GM12878 (cell line): ENCODE data around the gene MED13. TPM values are rescaled to one million over a fixed set of nuclear protein-coding genes. Genes with fewer than 3 reads are reported as not detected.

Experiments used
- ATAC-seq: fragments of 200-7000 bp; cut with Tn5 transposase; 3 replicates; pipeline ENCODE4 v1.9.1; 2020; ENCODE audit warnings: mild to moderate bottlenecking, moderate library complexity
- BruUV-seq: library from RNA; stranded (reverse); fragments of 400-500 nt; replicated peaks from 2 replicates; lab custom pipeline; 2021; lab: Mats Ljungman, UMichigan
- CTCF ChIA-PET: fragments of 300-600 bp; sonication (Branson Sonifier 250); formaldehyde crosslinking; extraction: SDS; loops from one replicate; lab custom pipeline; 2021; ENCODE audit warnings: inconsistent platforms; lab: Yijun Ruan, JAX
- POLR2A ChIA-PET: fragments of 350-600 bp; formaldehyde crosslinking; extraction: SDS; loops from one replicate; lab custom pipeline; 2021; ENCODE audit warnings: inconsistent platforms; lab: Charles Lee
- RAD21 ChIA-PET: fragments of 300-600 bp; sonication (Branson Sonifier 250); formaldehyde crosslinking; loops from one replicate; lab custom pipeline; 2023; ENCODE audit warnings: antibody characterized with exemption; ENCODE audit not compliant: unreplicated experiment; lab: Charles Lee
- SMC1A ChIA-PET: fragments of 300-600 bp; sonication (Branson Sonifier 250); formaldehyde crosslinking; loops from one replicate; lab custom pipeline; 2023; ENCODE audit not compliant: unreplicated experiment, uncharacterized antibody; lab: Charles Lee
- DNase-seq: peaks from one replicate; pipeline ENCODE4 v3.0.0-alpha.2; 2011; ENCODE audit warnings: low read depth, low spot score
- FAIRE-seq: peaks from 3 replicates; lab custom pipeline; 2011; peaks lifted over from hg19 to GRCh38; lab: Jason Lieb, UNC
- H2AFZ ChIP-seq: 2 replicates; pipeline ENCODE4 v1.6.0; 2011; ENCODE audit warnings: low read depth, low read length, control low read depth; ENCODE audit not compliant: control insufficient read depth
- H3K27ac ChIP-seq: 2 replicates; pipeline ENCODE4 v1.5.1; 2011; ENCODE audit warnings: control low read depth; ENCODE audit not compliant: control insufficient read depth, insufficient read depth
- H3K27me3 ChIP-seq, 2 experiments: replicated peaks in 1 of 2; 2 replicates each; pipeline versions ENCODE4 v1.6.0 to v1.6.1; 2011; ENCODE audit warnings: low read length in 1 of 2; ENCODE audit not compliant: control insufficient read depth in 2 of 2, insufficient read depth in 2 of 2
- H3K36me3 ChIP-seq, 2 experiments: 2 replicates each; pipeline ENCODE4 v1.5.1; 2011; ENCODE audit warnings: low read length in 1 of 2; ENCODE audit not compliant: control insufficient read depth in 2 of 2, insufficient read depth in 2 of 2
- H3K4me1 ChIP-seq: 2 replicates; pipeline ENCODE4 v1.6.1; 2011; ENCODE audit warnings: mild to moderate bottlenecking, low read length, moderate library complexity, mixed read lengths; ENCODE audit not compliant: control insufficient read depth, insufficient read depth
- H3K4me2 ChIP-seq: 2 replicates; pipeline ENCODE4 v1.6.0; 2011; ENCODE audit warnings: control low read depth; ENCODE audit not compliant: control insufficient read depth, insufficient read depth
- H3K4me3 ChIP-seq: fragments of 200-600 bp; sonication (generic); 2 replicates; pipeline ENCODE4 v1.5.1; 2016
- H3K79me2 ChIP-seq: 2 replicates; pipeline ENCODE4 v1.6.0; 2011; ENCODE audit warnings: low read length; ENCODE audit not compliant: control insufficient read depth, insufficient read depth
- H3K9ac ChIP-seq: 2 replicates; pipeline ENCODE4 v1.8.0; 2011; ENCODE audit warnings: low read length, control low read depth, mixed read lengths; ENCODE audit not compliant: control insufficient read depth, insufficient read depth
- H3K9me3 ChIP-seq: replicated peaks from 3 replicates; pipeline ENCODE4 v1.5.1; 2011; ENCODE audit warnings: mild to moderate bottlenecking, low read length; ENCODE audit not compliant: control insufficient read depth, insufficient read depth
- H4K20me1 ChIP-seq: 2 replicates; pipeline ENCODE4 v1.6.0; 2011; ENCODE audit not compliant: control insufficient read depth, insufficient read depth
- BACH1 ChIP-seq: fragments of 450-650 bp; IDR thresholded peaks from 2 replicates; pipeline ENCODE4 v1.6.1; 2017; ENCODE audit warnings: mild to moderate bottlenecking, borderline replicate concordance
- CREB1 ChIP-seq: IDR thresholded peaks from 2 replicates; pipeline ENCODE4 v1.6.1; 2012; ENCODE audit warnings: low read depth, mild to moderate bottlenecking, inconsistent platforms
- CREM ChIP-seq: IDR thresholded peaks from 2 replicates; pipeline ENCODE4 v1.6.1; 2014; ENCODE audit warnings: antibody characterized with exemption, low read depth
- ETV6 ChIP-seq, 2 experiments: fragments of 450-650 bp in 1 of 2; IDR thresholded peaks in 1 of 2; conservative IDR thresholded peaks in 1 of 2; 2 replicates each; pipeline ENCODE4 v1.6.1; 2014; ENCODE audit warnings: antibody characterized with exemption in 1 of 2, borderline replicate concordance in 1 of 2, low read depth in 1 of 2, mild to moderate bottlenecking in 1 of 2, moderate library complexity in 1 of 2
- FOS ChIP-seq: IDR thresholded peaks from 3 replicates; pipeline ENCODE4 v1.6.1; 2011; ENCODE audit warnings: borderline replicate concordance; ENCODE audit not compliant: insufficient read length; ENCODE audit errors: extremely low read depth
- IRF4 ChIP-seq: IDR thresholded peaks from 2 replicates; pipeline ENCODE4 v1.6.1; 2011; ENCODE audit warnings: low read depth, low read length
- KAT2A ChIP-seq: conservative IDR thresholded peaks from 2 replicates; pipeline ENCODE4 v1.6.1; 2011; ENCODE audit warnings: low read depth, low read length; ENCODE audit not compliant: control insufficient read depth
- KLF5 ChIP-seq: fragments of 450-650 bp; IDR thresholded peaks from 2 replicates; pipeline ENCODE4 v1.6.1; 2014; ENCODE audit warnings: mild to moderate bottlenecking; ENCODE audit not compliant: partially characterized antibody
- NRF1 ChIP-seq: conservative IDR thresholded peaks from 2 replicates; pipeline ENCODE4 v1.6.1; 2011; ENCODE audit warnings: mild to moderate bottlenecking, low read depth, low read length, improper control_type of control experiment
- POLR2A ChIP-seq: IDR thresholded peaks from 2 replicates; pipeline ENCODE4 v1.6.1; 2011; ENCODE audit warnings: low read depth, mild to moderate bottlenecking, low read length
- RB1 ChIP-seq: fragments of 450-650 bp; formaldehyde crosslinking; IDR thresholded peaks from 2 replicates; pipeline ENCODE4 v1.6.1; 2017; ENCODE audit warnings: mild to moderate bottlenecking, borderline replicate concordance
- RBBP5 ChIP-seq: fragments of 200-600 bp; sonication (generic); conservative IDR thresholded peaks from 2 replicates; pipeline ENCODE4 v1.6.1; 2016
- SIN3A ChIP-seq: IDR thresholded peaks from 2 replicates; pipeline ENCODE4 v1.6.1; 2012; ENCODE audit warnings: low read depth, low read length, improper control_type of control experiment
- WGBS: methylation state at CpG from one replicate; pipeline ENCODE4 v1.1.6; 2016; ENCODE audit warnings: low lambda C conversion rate; ENCODE audit not compliant: insufficient replicate concordance, insufficient coverage; ENCODE audit errors: missing lambda C conversion rate; 5-methylcytosine and 5-hydroxymethylcytosine counted together
- in situ Hi-C: fragments of 300-500 bp; cut with MboI; formaldehyde crosslinking; loops from 9 replicates; pipeline ENCODE4 v1.14.3; 2018; ENCODE audit warnings: mixed read lengths
- intact Hi-C: fragments of 100-400 bp; cut with micrococcal nuclease; formaldehyde crosslinking; loops from one replicate; pipeline ENCODE4 v1.14.2; 2022; ENCODE audit not compliant: unreplicated experiment
- polyA plus RNA-seq, 11 experiments: library from polyadenylated mRNA; depleted of rRNA in 4 of 11; unstranded in 6 of 11; stranded (reverse) in 5 of 11; fragments of >200 nt; fragmentation: Nextera tagmentation in 4 of 11; fragmentation: Illumina TruSeq in 1 of 11; extraction: Ambion mirVana in 4 of 11; extraction: Trizol in 1 of 11; gene quantifications; 1 replicate in 1 of 11; 2 replicates in 10 of 11; pipeline versions ENCODE4 v1.2.1 to v1.2.3, GENCODE V29; 2011 to 2016; ENCODE audit warnings: inconsistent platforms in 2 of 11, missing spikeins in 2 of 11, low read depth in 1 of 11
- total RNA-seq, 4 experiments: library from RNA; depleted of rRNA in 3 of 4; stranded (reverse); fragments of >200 nt in 3 of 4; fragmentation: Illumina TruSeq in 1 of 4; extraction: Trizol in 1 of 4; gene quantifications; 2 replicates each; pipeline versions ENCODE4 v1.2.1 to v1.2.3, GENCODE V29; 2013 to 2021
- TF ChIP-seq, protein P1 (sequence below): fragments of 450-650 bp; formaldehyde crosslinking; IDR thresholded peaks from 2 replicates; pipeline ENCODE4 v1.5.0; 2022; ENCODE audit warnings: mild to moderate bottlenecking, missing genetic modification characterization
- TF ChIP-seq, protein P2 (sequence below): fragments of 150-350 bp; IDR thresholded peaks from 2 replicates; pipeline ENCODE4 v1.6.1; 2016; ENCODE audit warnings: low read depth, low read length
- TF ChIP-seq, protein P3 (sequence below): IDR thresholded peaks from 2 replicates; pipeline ENCODE4 v1.6.1; 2011; ENCODE audit warnings: borderline replicate concordance, low read depth, mild to moderate bottlenecking, moderate library complexity, low read length; ENCODE audit not compliant: insufficient read depth, poor library complexity, severe bottlenecking

The MED13 gene
- total and polyA plus RNA-seq, 10 of the 15 experiments (the other 5 are each of a cell fraction or from before 2014, with no cell fraction given), result 4.6 to 49.7 (median 21.3) TPM

DNA sequence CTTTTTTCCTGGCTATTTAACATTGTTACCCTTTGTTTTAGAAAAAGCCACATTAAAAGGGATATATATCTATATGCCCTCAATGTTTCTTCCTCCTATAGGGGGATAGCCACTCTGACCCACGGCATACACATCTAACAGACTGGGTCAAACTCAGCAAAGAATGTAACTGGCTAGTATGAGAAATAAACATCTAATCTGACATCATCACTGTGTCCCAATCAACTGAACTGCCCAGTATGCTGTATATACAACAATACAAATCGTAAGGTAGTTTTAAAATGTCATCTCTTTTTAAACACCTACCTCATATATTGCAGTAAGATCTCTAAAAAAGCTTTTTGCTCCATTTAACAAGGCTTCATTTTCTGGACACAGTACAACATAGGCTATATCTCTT is 97.3 kb downstream of the MED13 start:
- H3K79me2 ChIP-seq, result no peaks in the 10 kb centered on the region
- no peak overlapping the region for H3K9ac ChIP-seq
- TF ChIP-seq, protein P1, sequence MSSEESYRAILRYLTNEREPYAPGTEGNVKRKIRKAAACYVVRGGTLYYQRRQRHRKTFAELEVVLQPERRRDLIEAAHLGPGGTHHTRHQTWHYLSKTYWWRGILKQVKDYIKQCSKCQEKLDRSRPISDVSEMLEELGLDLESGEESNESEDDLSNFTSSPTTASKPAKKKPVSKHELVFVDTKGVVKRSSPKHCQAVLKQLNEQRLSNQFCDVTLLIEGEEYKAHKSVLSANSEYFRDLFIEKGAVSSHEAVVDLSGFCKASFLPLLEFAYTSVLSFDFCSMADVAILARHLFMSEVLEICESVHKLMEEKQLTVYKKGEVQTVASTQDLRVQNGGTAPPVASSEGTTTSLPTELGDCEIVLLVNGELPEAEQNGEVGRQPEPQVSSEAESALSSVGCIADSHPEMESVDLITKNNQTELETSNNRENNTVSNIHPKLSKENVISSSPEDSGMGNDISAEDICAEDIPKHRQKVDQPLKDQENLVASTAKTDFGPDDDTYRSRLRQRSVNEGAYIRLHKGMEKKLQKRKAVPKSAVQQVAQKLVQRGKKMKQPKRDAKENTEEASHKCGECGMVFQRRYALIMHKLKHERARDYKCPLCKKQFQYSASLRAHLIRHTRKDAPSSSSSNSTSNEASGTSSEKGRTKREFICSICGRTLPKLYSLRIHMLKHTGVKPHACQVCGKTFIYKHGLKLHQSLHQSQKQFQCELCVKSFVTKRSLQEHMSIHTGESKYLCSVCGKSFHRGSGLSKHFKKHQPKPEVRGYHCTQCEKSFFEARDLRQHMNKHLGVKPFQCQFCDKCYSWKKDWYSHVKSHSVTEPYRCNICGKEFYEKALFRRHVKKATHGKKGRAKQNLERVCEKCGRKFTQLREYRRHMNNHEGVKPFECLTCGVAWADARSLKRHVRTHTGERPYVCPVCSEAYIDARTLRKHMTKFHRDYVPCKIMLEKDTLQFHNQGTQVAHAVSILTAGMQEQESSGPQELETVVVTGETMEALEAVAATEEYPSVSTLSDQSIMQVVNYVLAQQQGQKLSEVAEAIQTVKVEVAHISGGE (CRISPR knock-in tag), result no peak
- no peak for TF ChIP-seq CREB1
- TF ChIP-seq RB1, result no peak
- TF ChIP-seq CREM, result no peak
- TF ChIP-seq IRF4, result no peak
- no peak for TF ChIP-seq NRF1
- TF ChIP-seq, protein P2, sequence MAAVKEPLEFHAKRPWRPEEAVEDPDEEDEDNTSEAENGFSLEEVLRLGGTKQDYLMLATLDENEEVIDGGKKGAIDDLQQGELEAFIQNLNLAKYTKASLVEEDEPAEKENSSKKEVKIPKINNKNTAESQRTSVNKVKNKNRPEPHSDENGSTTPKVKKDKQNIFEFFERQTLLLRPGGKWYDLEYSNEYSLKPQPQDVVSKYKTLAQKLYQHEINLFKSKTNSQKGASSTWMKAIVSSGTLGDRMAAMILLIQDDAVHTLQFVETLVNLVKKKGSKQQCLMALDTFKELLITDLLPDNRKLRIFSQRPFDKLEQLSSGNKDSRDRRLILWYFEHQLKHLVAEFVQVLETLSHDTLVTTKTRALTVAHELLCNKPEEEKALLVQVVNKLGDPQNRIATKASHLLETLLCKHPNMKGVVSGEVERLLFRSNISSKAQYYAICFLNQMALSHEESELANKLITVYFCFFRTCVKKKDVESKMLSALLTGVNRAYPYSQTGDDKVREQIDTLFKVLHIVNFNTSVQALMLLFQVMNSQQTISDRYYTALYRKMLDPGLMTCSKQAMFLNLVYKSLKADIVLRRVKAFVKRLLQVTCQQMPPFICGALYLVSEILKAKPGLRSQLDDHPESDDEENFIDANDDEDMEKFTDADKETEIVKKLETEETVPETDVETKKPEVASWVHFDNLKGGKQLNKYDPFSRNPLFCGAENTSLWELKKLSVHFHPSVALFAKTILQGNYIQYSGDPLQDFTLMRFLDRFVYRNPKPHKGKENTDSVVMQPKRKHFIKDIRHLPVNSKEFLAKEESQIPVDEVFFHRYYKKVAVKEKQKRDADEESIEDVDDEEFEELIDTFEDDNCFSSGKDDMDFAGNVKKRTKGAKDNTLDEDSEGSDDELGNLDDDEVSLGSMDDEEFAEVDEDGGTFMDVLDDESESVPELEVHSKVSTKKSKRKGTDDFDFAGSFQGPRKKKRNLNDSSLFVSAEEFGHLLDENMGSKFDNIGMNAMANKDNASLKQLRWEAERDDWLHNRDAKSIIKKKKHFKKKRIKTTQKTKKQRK, result no peak
- no peak for TF ChIP-seq BACH1
- TF ChIP-seq, protein P3, sequence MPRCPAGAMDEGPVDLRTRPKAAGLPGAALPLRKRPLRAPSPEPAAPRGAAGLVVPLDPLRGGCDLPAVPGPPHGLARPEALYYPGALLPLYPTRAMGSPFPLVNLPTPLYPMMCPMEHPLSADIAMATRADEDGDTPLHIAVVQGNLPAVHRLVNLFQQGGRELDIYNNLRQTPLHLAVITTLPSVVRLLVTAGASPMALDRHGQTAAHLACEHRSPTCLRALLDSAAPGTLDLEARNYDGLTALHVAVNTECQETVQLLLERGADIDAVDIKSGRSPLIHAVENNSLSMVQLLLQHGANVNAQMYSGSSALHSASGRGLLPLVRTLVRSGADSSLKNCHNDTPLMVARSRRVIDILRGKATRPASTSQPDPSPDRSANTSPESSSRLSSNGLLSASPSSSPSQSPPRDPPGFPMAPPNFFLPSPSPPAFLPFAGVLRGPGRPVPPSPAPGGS, result no peak
- no peak for TF ChIP-seq KAT2A
- TF ChIP-seq SIN3A, result no peak
- no peak for TF ChIP-seq RBBP5
- no peak for TF ChIP-seq KLF5
- no peak for TF ChIP-seq FOS
- TF ChIP-seq POLR2A, result no peak
- TF ChIP-seq ETV6 (conservative IDR thresholded peaks at IDR 0.05 in 1 of 2, IDR thresholded peaks at IDR 0.05 in 1 of 2; ENCODE audit: borderline replicate concordance in 1 of 2, low read depth in 1 of 2), result no peak
- H2AFZ ChIP-seq, result no peak overlapping the region
- POLR2A ChIA-PET, result no interaction called here
- peaks cover 6 to 45% of the 10 kb centered on the region in 2 experiments for H3K36me3 ChIP-seq
- H3K9me3 ChIP-seq, result no peaks in the 10 kb centered on the region
- WGBS, result 93% methylated on average over 2 of the region's 2 CpGs
- DNase-seq, result no peak
- intact Hi-C loops, result no loop called here
- in situ Hi-C loops, result no loop called here
- H3K27ac ChIP-seq, result no peak overlapping the region
- H3K4me3 ChIP-seq, result no peak overlapping the region
- no peak for FAIRE-seq
- no peaks in the 10 kb centered on the region for H3K27me3 ChIP-seq
- SMC1A ChIA-PET, result interaction anchor here (1.4 kb wide), 1 partner anchor 138 kb away, joined by 3 read pairs; no protein-coding TSS in a partner anchor
- H3K4me2 ChIP-seq, result no peak overlapping the region
- no TSS peak for BruUV-seq
- H3K4me1 ChIP-seq, result no peaks in the 10 kb centered on the region
- ATAC-seq, result no peak
- CTCF ChIA-PET, result interaction anchor here (1.0 kb wide), 1 partner anchor 11 kb away, joined by 3 read pairs; no protein-coding TSS in a partner anchor
- RAD21 ChIA-PET, result no interaction called here
- H4K20me1 ChIP-seq, result no peaks in the 10 kb centered on the region
